Left kidney (tissue), 2 donors: ENCODE results near the gene TNFRSF13B. TPM values are rescaled to one million over a fixed set of nuclear protein-coding genes. Genes with fewer than 3 reads are reported as not detected.
"Not testable (repeated sequence)": the region's sequence is repeated elsewhere in the genome, so short reads cannot be mapped to it uniquely, and the experiment has no call there.

ENCODE experiments used
- DNase-seq: peaks from one replicate; pipeline ENCODE4 v3.0.0-alpha.2; 2013
- polyA plus RNA-seq: library from polyadenylated mRNA; unstranded; fragments of 120-200 nt; gene quantifications from one replicate; pipeline ENCODE4 v1.2.1, GENCODE V29; 2013; ENCODE audit not compliant: insufficient read length

TNFRSF13B gene
- polyA plus RNA-seq, 1 donor, result not detected

GRCh38 chr17:16987066-16987829 is 15.3 kb upstream of the TNFRSF13B start:
- DNase-seq, result no peak

- no peak for DNase-seq
These were observed 14.5 kb upstream of the TNFRSF13B start for GRCh38 chr17:16986391-16986790.

- DNase-seq, result no peak
These were observed 10.0 kb upstream of the TNFRSF13B start for GRCh38 chr17:16981928-16982327.

GRCh38 chr17:16980813-16981731 is 9.2 kb upstream of the TNFRSF13B start:
- no peak for DNase-seq

- DNase-seq, result no peak
These were observed 8.1 kb upstream of the TNFRSF13B start for GRCh38 chr17:16980061-16980460.

- not testable (repeated sequence) for DNase-seq
These were observed 7.4 kb upstream of the TNFRSF13B start for GRCh38 chr17:16979237-16979823.

- no peak for DNase-seq
These were observed 6.0 kb upstream of the TNFRSF13B start for GRCh38 chr17:16977932-16978331.

GRCh38 chr17:16976725-16977550 is 5.0 kb upstream of the TNFRSF13B start:
- DNase-seq, result no peak

GRCh38 chr17:16975744-16976625 is 4.1 kb upstream of the TNFRSF13B start:
- no peak for DNase-seq

- no peak for DNase-seq
These were observed 3.3 kb upstream of the TNFRSF13B start for GRCh38 chr17:16975277-16975651.

- DNase-seq, result no peak
These were observed 2.8 kb upstream of the TNFRSF13B start for GRCh38 chr17:16974569-16975276.

GRCh38 chr17:16973760-16974540 is 2.0 kb upstream of the TNFRSF13B start:
- DNase-seq, result no peak

GRCh38 chr17:16973043-16973442 is 1.1 kb upstream of the TNFRSF13B start:
- DNase-seq, result not testable (repeated sequence)

GRCh38 chr17:16972346-16972745 is 428 bp upstream of the TNFRSF13B start:
- no peak for DNase-seq

GRCh38 chr17:16969931-16970906 is 1.7 kb downstream of the TNFRSF13B start:
- DNase-seq, result no peak

GRCh38 chr17:16968786-16969185 is 3.1 kb downstream of the TNFRSF13B start:
- DNase-seq, result no peak

- DNase-seq, result no peak
These were observed 9.1 kb downstream of the TNFRSF13B start for GRCh38 chr17:16962804-16963203.

GRCh38 chr17:16961792-16962191 is 10.1 kb downstream of the TNFRSF13B start:
- no peak for DNase-seq
